Astrocyte of the cerebellum (primary cell): ENCODE data around the gene NR1I3.

Source experiments
- DNase-seq: peaks from one replicate; pipeline ENCODE4 v3.0.0-alpha.2; 2011; ENCODE audit warnings: low read depth
- H3K4me3 ChIP-seq: 2 replicates; pipeline ENCODE4 v1.5.1; 2011; ENCODE audit warnings: mild to moderate bottlenecking, low read depth, low read length, moderate library complexity
- CTCF ChIP-seq: IDR thresholded peaks from 2 replicates; pipeline ENCODE4 v1.5.1; 2012; ENCODE audit warnings: low read length, low read depth, moderate library complexity, mild to moderate bottlenecking; ENCODE audit errors: missing control alignments
- in situ Hi-C: cut with HindIII; loops from 2 replicates; pipeline ENCODE4 v1.10.0; 2017; ENCODE audit warnings: low sequenced_read_pairs

NR1I3 gene

DNA sequence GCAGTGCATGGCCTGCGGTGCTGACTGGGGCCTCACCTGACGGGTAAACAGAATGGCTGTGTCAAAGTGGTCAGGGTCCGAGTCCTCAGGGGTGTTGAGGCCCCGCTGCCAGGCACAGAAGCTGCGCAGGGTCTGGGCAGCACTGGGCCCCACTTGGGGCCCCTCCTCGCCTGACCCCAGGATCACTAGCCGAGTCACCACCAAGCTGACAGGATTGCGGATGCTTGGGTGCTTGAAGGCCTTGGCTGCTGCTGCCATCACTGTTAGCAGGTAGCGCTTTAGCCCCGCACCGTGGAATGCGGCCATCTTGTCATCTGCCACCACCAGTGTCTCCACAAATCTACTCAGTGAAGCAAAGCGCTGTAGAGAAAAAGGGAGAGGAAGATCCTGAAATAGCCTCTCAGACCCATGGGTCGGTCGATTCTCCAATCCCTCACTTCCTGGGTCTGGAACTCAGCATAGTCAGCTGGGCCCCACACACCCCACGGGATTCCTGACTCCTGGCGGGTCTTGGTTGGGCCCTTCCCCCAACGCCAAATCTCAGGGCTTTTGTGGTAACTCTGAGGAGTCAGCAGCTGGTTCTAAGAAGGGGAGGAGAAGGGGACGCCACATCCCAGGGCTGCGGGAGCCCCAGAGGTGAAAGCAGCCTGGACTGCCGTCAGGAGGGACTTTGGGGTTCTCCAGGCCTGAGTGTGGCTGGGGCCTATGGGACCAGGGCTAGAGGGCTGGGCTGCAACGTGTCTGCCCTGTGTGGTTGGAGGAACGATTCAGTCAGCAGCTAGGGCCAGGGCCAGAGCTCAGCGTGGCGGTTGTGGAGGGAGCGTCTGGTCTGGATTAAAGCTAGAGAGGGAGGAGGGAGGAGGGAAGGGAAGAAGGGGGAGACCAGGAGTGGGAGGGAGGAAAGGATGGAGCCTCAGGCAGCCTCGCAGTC lies 41.2 kb downstream of the NR1I3 start:
- in situ Hi-C loops, result no loop called here
- no peak for DNase-seq
- no peak for TF ChIP-seq CTCF
- H3K4me3 ChIP-seq, result no peak overlapping the region

GRCh38 chr1:161196111-161196510 lies 41.9 kb downstream of the NR1I3 start:
- in situ Hi-C loops, result no loop called here
- no peak for DNase-seq
- no peak overlapping the region for H3K4me3 ChIP-seq
- no peak for TF ChIP-seq CTCF

DNA sequence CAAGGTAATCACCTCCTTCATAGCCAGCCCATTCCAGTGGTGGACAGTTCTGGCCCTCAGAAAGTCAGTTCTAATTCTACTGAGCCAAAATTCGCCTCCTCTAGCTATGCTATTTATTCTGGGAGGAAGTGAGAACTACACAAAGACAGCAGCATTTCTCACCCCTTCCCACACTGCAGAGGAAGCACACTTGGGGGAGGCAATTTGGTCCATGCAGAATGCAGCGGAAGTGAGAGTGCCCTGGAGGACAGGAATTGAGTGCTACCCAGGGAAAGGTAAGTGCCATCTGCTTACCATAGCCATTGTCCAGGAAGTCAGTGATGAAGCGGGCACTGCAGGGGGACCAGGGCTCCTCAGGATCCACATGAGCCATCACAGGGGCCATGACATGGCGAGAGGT lies 42.8 kb downstream of the NR1I3 start:
- TF ChIP-seq CTCF, result no peak
- in situ Hi-C loops, result no loop called here
- DNase-seq, result no peak
- H3K4me3 ChIP-seq, result no peak overlapping the region

DNA sequence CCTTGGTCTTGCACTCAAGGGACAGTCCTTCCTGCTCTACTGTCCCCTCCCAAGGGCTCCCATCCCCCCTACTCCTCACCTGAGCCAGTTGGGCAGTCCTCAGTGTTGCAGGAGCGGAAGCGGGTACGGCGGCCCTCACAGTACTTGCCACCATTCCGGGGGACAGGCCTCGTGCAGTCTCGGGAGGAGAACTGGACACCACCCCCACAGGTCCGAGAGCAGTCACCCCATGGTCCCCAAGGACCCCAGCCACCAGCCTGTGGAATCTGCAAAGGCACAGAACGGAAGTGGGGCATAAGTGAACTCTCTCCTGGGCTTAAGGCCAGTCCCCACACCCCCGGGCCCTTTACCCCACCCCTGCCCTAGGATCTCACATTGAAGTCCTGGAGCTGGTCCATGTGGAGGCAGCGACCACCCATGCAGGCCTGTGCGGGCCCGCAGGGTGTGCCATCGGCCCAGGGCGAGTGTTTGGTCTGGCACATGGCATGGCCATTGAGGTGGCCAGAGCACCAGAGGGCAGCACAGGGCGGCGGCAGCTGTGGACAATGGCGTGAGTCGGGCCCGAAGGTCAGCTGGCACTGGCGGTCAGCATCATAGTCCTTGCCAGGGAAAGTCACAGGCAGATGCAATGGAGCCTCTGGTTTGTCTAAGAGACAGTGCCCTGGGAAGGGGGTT lies 44.3 kb downstream of the NR1I3 start:
- H3K4me3 ChIP-seq, result no peak overlapping the region
- DNase-seq, result no peak
- in situ Hi-C loops, result no loop called here
- TF ChIP-seq CTCF, result no peak

GRCh38 chr1:161192476-161193465 lies 45.2 kb downstream of the NR1I3 start:
- in situ Hi-C loops, result no loop called here
- TF ChIP-seq CTCF, result peak; percentile 93
- no peak overlapping the region for H3K4me3 ChIP-seq
- peak; percentile 43 for DNase-seq

DNA sequence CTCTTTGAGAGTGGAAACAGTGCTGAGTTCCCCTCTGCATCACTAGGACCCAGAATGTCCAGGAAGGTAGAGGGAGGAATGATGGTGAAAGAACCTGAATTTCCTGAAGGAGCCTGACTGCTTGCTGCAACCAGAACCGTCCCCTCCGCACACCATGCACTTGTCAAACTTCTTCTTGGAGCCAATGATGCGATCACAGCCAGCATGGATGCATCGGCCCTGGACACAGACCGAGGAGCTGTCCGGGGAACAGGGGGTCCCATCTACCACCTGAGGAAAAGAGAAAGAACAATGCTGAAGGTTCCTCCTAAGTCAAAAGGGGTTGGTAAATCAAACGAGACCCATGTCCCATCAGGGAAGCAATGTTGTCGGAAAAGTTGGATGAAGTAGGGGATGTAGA lies 46.0 kb downstream of the NR1I3 start:
- in situ Hi-C loops, result no loop called here
- H3K4me3 ChIP-seq, result no peak overlapping the region
- no peak for TF ChIP-seq CTCF
- DNase-seq, result no peak
